Mucosa of stomach (tissue), 1 donor: Measurements from ENCODE around the gene ENTPD6.

Experiments
- H3K27me3 ChIP-seq: one replicate; pipeline ENCODE4 v1.7.0; 2013; ENCODE audit warnings: mild to moderate bottlenecking, low read length; ENCODE audit not compliant: control insufficient read depth, insufficient read depth
- H3K36me3 ChIP-seq: one replicate; pipeline ENCODE4 v1.7.0; 2013; ENCODE audit warnings: low read length; ENCODE audit not compliant: control insufficient read depth, insufficient read depth
- H3K4me1 ChIP-seq: one replicate; pipeline ENCODE4 v1.7.0; 2013; ENCODE audit warnings: mild to moderate bottlenecking, low read length; ENCODE audit not compliant: control insufficient read depth, insufficient read depth
- H3K4me3 ChIP-seq: one replicate; pipeline ENCODE4 v1.7.0; 2013; ENCODE audit warnings: low read length
- H3K9ac ChIP-seq: one replicate; pipeline ENCODE4 v1.7.0; 2013; ENCODE audit warnings: mild to moderate bottlenecking, low read length, moderate library complexity
- H3K9me3 ChIP-seq: one replicate; pipeline ENCODE4 v1.7.0; 2013; ENCODE audit warnings: mild to moderate bottlenecking, low read length, moderate library complexity; ENCODE audit not compliant: control insufficient read depth
- donor health status: Pancreatic carcinoma.

The ENTPD6 gene

GRCh38 chr20:25245461-25245860, 49.9 kb downstream of the ENTPD6 start:
- Histone ChIP-seq H3K27me3 (no peaks in the 10 kb centered on the region), H3K4me1 (peaks cover 24% of the 10 kb centered on the region), H3K4me3 (no peak overlapping the region), H3K9ac (no peak overlapping the region), H3K36me3 (no peaks in the 10 kb centered on the region), H3K9me3 (no peaks in the 10 kb centered on the region)

- H3K9me3 ChIP-seq = no peaks in the 10 kb centered on the region
- H3K36me3 ChIP-seq = no peaks in the 10 kb centered on the region
- H3K4me3 ChIP-seq = peak overlapping the region; percentile 32
- peaks cover 25% of the 10 kb centered on the region for H3K4me1 ChIP-seq
- H3K9ac ChIP-seq = peak overlapping the region; percentile 79
- no peaks in the 10 kb centered on the region for H3K27me3 ChIP-seq
These were observed 50.9 kb downstream of the ENTPD6 start for GRCh38 chr20:25246182-25246999.

- H3K36me3 ChIP-seq = no peaks in the 10 kb centered on the region
- H3K4me1 ChIP-seq = peaks cover 29% of the 10 kb centered on the region
- peak overlapping the region; percentile 79 for H3K9ac ChIP-seq
- no peaks in the 10 kb centered on the region for H3K9me3 ChIP-seq
- peak overlapping the region; percentile 32 for H3K4me3 ChIP-seq
- H3K27me3 ChIP-seq = no peaks in the 10 kb centered on the region
These were observed 51.5 kb downstream of the ENTPD6 start for GRCh38 chr20:25247000-25247517.

- no peaks in the 10 kb centered on the region for H3K27me3 ChIP-seq
- H3K4me3 ChIP-seq = peak overlapping the region; percentile 32
- no peaks in the 10 kb centered on the region for H3K36me3 ChIP-seq
- H3K9me3 ChIP-seq = no peaks in the 10 kb centered on the region
- H3K9ac ChIP-seq = peak overlapping the region; percentile 79
- peaks cover 33% of the 10 kb centered on the region for H3K4me1 ChIP-seq
These were observed 52.0 kb downstream of the ENTPD6 start for GRCh38 chr20:25247518-25247955.

- Histone ChIP-seq H3K36me3 (no peaks in the 10 kb centered on the region), H3K9ac (peak within 1 kb of the TSS; percentile 79), H3K4me1 (peaks cover 40% of the 10 kb centered on the region), H3K9me3 (no peaks in the 10 kb centered on the region), H3K4me3 (peak within 1 kb of the TSS; percentile 76), H3K27me3 (no peaks in the 10 kb centered on the region)
These were observed 52.7 kb downstream of the ENTPD6 start, which contains the start of gene PYGB for GRCh38 chr20:25247956-25248785. Gene PYGB, plus strand, starts transcription at chr20:25248085. Its CDS starts 94 bp downstream, at chr20:25248179.

GRCh38 chr20:25248786-25249172, 53.3 kb downstream of the ENTPD6 start:
- no peaks in the 10 kb centered on the region for H3K27me3 ChIP-seq
- H3K9me3 ChIP-seq = no peaks in the 10 kb centered on the region
- no peaks in the 10 kb centered on the region for H3K36me3 ChIP-seq
- peaks cover 44% of the 10 kb centered on the region for H3K4me1 ChIP-seq
- H3K4me3 ChIP-seq = peak overlapping the region; percentile 76
- H3K9ac ChIP-seq = peak overlapping the region; percentile 74

GRCh38 chr20:25249198-25249931, 53.9 kb downstream of the ENTPD6 start:
- peak overlapping the region; percentile 76 for H3K4me3 ChIP-seq
- no peaks in the 10 kb centered on the region for H3K9me3 ChIP-seq
- peak overlapping the region; percentile 74 for H3K9ac ChIP-seq
- H3K36me3 ChIP-seq = no peaks in the 10 kb centered on the region
- H3K27me3 ChIP-seq = no peaks in the 10 kb centered on the region
- peaks cover 48% of the 10 kb centered on the region for H3K4me1 ChIP-seq

- H3K9ac ChIP-seq = peak overlapping the region; percentile 17
- H3K36me3 ChIP-seq = no peaks in the 10 kb centered on the region
- no peak overlapping the region for H3K4me3 ChIP-seq
- no peaks in the 10 kb centered on the region for H3K27me3 ChIP-seq
- H3K9me3 ChIP-seq = no peaks in the 10 kb centered on the region
- peaks cover 58% of the 10 kb centered on the region for H3K4me1 ChIP-seq
These were observed 55.0 kb downstream of the ENTPD6 start for GRCh38 chr20:25250508-25250907.

- Histone ChIP-seq H3K36me3 (no peaks in the 10 kb centered on the region), H3K4me3 (no peak overlapping the region), H3K4me1 (peaks cover 62% of the 10 kb centered on the region), H3K9me3 (no peaks in the 10 kb centered on the region), H3K9ac (no peak overlapping the region), H3K27me3 (no peaks in the 10 kb centered on the region)
These were observed 55.5 kb downstream of the ENTPD6 start for GRCh38 chr20:25251019-25251418.

GRCh38 chr20:25251558-25251957, 56.0 kb downstream of the ENTPD6 start:
- peaks cover 62% of the 10 kb centered on the region for H3K4me1 ChIP-seq
- H3K9ac ChIP-seq = no peak overlapping the region
- H3K27me3 ChIP-seq = no peaks in the 10 kb centered on the region
- H3K36me3 ChIP-seq = no peaks in the 10 kb centered on the region
- H3K4me3 ChIP-seq = no peak overlapping the region
- H3K9me3 ChIP-seq = no peaks in the 10 kb centered on the region

- peak overlapping the region; percentile 48 for H3K9ac ChIP-seq
- H3K4me1 ChIP-seq = peaks cover 56% of the 10 kb centered on the region
- no peaks in the 10 kb centered on the region for H3K9me3 ChIP-seq
- H3K27me3 ChIP-seq = no peaks in the 10 kb centered on the region
- H3K4me3 ChIP-seq = no peak overlapping the region
- no peaks in the 10 kb centered on the region for H3K36me3 ChIP-seq
These were observed 56.7 kb downstream of the ENTPD6 start for GRCh38 chr20:25252230-25252651.
